ENCODE results near the gene CLEC1A. TPM values are rescaled to one million over a fixed set of nuclear protein-coding genes. Genes with fewer than 3 reads are reported as not detected.

CLEC1A gene
- total RNA-seq, 4 donors from 2014 or later, result 2.6 to 22.6 (median 13.8) TPM

- H3K27ac ChIP-seq, result peak overlapping the region in 1 of 2 donors; percentile 87
- intact Hi-C loops (cut with DNase I; ENCODE audit: low total_unique reads), result no loop called here
- H3K4me1 ChIP-seq, result no peaks in the 10 kb centered on the region
- no peak for DNase-seq
- no peak overlapping the region for H3K4me3 ChIP-seq
- H3K36me3 ChIP-seq, result no peaks in the 10 kb centered on the region
- no peaks in the 10 kb centered on the region for H3K9me3 ChIP-seq
- TF ChIP-seq POLR2A (IDR thresholded peaks at IDR 0.05) (no peak), CTCF (IDR thresholded peaks at IDR 0.05) (no peak)
- no peaks in the 10 kb centered on the region for H3K27me3 ChIP-seq
Observed at GRCh38 chr12:10069976-10070375, 28.8 kb downstream of the CLEC1A start.

- intact Hi-C loops (cut with DNase I; ENCODE audit: low total_unique reads), result no loop called here
- Histone ChIP-seq H3K4me1 (no peaks in the 10 kb centered on the region), H3K27me3 (no peaks in the 10 kb centered on the region), H3K27ac (peak overlapping the region; percentile 47 to 87), H3K36me3 (no peaks in the 10 kb centered on the region), H3K9me3 (no peaks in the 10 kb centered on the region), H3K4me3 (no peak overlapping the region)
- peak in 1 of 2 donors; percentile 35 for DNase-seq
- TF ChIP-seq CTCF (IDR thresholded peaks at IDR 0.05) (no peak), POLR2A (IDR thresholded peaks at IDR 0.05) (no peak)
Observed at GRCh38 chr12:10069099-10069498, 29.7 kb downstream of the CLEC1A start.

GRCh38 chr12:10068644-10069043, 30.1 kb downstream of the CLEC1A start:
- peak overlapping the region; percentile 47 to 87 for H3K27ac ChIP-seq

GRCh38 chr12:10067942-10068341, 30.8 kb downstream of the CLEC1A start:
- TF ChIP-seq CTCF (IDR thresholded peaks at IDR 0.05) (no peak), POLR2A (IDR thresholded peaks at IDR 0.05) (no peak)
- DNase-seq, result peak in 1 of 2 donors; percentile 36
- intact Hi-C loops (cut with DNase I; ENCODE audit: low total_unique reads), result no loop called here
- Histone ChIP-seq H3K36me3 (no peaks in the 10 kb centered on the region), H3K27ac (peak overlapping the region; percentile 47 to 87), H3K27me3 (no peaks in the 10 kb centered on the region), H3K4me1 (no peaks in the 10 kb centered on the region), H3K9me3 (no peaks in the 10 kb centered on the region), H3K4me3 (no peak overlapping the region)

More at GRCh38 chr12:10068644-10069043, 30.1 kb downstream of the CLEC1A start:
- no peaks in the 10 kb centered on the region for H3K9me3 ChIP-seq
- H3K36me3 ChIP-seq, result no peaks in the 10 kb centered on the region
- TF ChIP-seq POLR2A (IDR thresholded peaks at IDR 0.05), result no peak
- no peak for TF ChIP-seq CTCF (IDR thresholded peaks at IDR 0.05)
- no peak overlapping the region for H3K4me3 ChIP-seq
- no peak for DNase-seq
- H3K4me1 ChIP-seq, result no peaks in the 10 kb centered on the region
- intact Hi-C loops (cut with DNase I; ENCODE audit: low total_unique reads), result no loop called here
- no peaks in the 10 kb centered on the region for H3K27me3 ChIP-seq

- intact Hi-C loops (cut with DNase I; ENCODE audit: low total_unique reads), result no loop called here
- H3K9me3 ChIP-seq, result no peaks in the 10 kb centered on the region
- TF ChIP-seq POLR2A (IDR thresholded peaks at IDR 0.05) (no peak), CTCF (IDR thresholded peaks at IDR 0.05) (no peak)
- H3K27ac ChIP-seq, result peak overlapping the region; percentile 18 to 45
- no peak for DNase-seq
- H3K36me3 ChIP-seq, result no peaks in the 10 kb centered on the region
- no peak overlapping the region for H3K4me3 ChIP-seq
- no peaks in the 10 kb centered on the region for H3K27me3 ChIP-seq
- H3K4me1 ChIP-seq, result no peaks in the 10 kb centered on the region
Observed at GRCh38 chr12:10067264-10067663, 31.5 kb downstream of the CLEC1A start.

Measured in uterus (tissue), 4 donors.